ENCODE data around the gene TBL1XR1.
"Not testable (repeated sequence)": the region's sequence is repeated elsewhere in the genome, so short reads cannot be mapped to it uniquely, and the experiment has no call there.

Gene TBL1XR1

DNA sequence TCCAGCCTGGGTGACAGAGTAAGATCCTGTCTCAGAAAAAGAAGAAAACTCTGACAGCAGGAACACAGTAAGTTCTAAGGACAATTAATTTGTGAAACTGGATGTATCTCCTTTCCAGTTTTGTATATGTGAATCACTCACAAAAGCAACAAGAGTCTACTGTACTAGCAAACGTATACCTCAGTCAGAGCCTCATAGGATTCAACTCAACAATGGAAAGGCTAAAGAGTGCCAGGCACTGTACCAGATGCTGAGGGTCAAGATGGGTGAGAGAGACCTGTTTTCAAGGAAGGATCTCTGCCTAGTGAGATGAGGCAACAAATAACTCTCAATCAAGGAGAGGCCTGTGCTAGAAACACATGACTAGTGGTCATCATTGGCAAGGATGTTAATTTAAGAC is 14.9 kb downstream of the TBL1XR1 start:
- TF ChIP-seq POLR2A (IDR thresholded peaks at IDR 0.05; ENCODE audit: low read depth, low read length) = no peak
- FAIRE-seq (no peak), DNase-seq (ENCODE audit: insufficient read length, low spot score) (no peak)

DNA sequence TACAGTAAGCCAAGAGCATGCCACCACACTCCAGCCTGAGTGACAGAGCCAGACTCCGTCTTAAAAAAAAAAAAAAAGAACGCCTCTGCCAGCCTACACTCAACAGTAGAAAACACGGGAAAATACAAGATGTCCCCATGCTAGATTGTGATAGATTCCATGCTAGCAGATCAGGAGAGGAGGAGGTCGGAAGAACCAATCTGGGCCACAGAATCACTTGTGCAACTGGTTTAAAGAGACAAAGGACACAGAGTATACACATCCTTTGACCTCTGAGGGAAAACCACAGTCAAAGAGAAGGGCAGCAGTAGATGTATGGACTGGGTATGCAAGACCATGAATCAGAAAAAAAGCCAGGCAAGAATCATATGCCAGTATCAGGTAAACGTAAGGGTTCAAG is 15.9 kb downstream of the TBL1XR1 start:
- TF ChIP-seq POLR2A (IDR thresholded peaks at IDR 0.05; ENCODE audit: low read depth, low read length) = no peak
- FAIRE-seq (no peak), DNase-seq (ENCODE audit: insufficient read length, low spot score) (no peak)

DNA sequence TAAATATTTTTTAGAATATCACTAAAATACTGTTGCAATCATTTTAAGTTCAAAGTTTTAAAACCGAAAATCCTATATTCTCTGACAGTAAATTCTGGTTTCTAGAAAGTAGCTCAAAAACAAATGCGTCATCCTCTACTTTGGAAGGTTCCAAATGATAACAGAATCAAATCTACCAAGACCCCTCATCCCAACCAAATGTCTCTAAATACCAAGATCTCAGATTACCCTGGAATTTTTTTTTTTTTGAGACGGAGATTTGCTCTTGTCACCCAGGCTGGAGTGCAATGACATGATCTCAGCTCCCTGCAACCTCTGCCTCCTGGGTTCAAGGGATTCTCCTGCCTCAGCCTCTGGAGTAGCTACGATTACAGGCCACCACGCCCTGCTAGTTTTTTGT is 16.8 kb downstream of the TBL1XR1 start:
- no peak for FAIRE-seq
- no peak for TF ChIP-seq POLR2A (IDR thresholded peaks at IDR 0.05; ENCODE audit: low read depth, low read length)
- no peak for DNase-seq (ENCODE audit: insufficient read length, low spot score)

DNA sequence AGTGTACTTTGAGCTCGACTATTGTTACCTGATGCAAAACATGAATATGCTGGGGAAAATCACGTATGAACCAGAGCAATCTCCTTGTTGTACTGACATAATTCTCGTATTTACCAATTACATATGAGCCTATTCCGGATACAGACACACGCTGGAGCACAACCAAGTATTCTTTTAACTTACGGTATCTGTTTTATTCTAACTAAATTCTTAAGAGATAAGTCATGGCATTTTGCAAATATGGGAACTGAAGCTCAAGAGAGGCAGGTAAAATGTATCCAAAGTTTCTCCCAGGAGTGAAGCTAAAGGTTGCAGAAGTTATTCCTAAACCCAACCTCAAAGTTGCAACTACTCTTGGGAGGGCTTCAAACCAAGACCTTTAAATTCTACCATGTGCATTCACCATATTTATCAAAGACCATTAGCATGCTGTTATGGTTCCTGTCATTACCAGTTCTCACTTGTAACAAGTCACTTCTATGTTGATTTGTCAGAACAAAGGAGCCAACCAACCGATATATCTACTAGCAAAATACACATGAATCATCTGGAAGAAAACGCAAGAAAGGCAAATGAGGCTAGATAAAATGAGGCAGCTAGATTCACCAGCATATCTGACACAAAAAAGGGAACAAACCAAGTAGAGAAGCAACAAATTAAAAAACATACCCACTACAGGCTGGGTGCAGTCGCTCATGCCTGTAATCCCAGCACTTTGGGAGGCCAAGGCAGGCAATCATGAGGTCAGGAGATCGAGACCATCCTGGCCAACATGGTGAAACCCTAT is 17.8 kb downstream of the TBL1XR1 start:
- no peak for DNase-seq (ENCODE audit: insufficient read length, low spot score)
- no peak for TF ChIP-seq POLR2A (IDR thresholded peaks at IDR 0.05; ENCODE audit: low read depth, low read length)
- FAIRE-seq = peak; percentile 53

DNA sequence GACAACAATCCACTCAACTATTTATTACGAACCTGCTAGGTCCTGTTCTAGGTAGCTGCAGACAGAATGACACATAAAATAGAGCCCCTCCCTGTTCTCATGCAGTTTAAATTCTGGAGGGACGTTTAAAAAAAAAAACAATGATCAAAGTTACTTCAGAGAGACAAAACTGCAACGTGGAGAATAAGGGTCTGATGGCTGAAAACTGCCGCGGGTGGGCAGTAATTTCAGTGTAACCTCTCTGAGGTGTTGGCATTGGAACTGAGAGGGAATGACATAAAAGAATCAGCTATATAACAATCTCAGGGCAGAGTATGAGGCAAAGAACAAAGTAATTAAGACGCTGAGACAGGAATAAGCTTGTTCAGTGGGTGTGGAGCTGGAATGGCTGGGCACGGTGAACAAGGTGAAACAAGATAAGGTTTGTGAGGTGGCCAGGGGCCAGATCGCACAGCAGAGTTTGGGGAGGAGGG is 19.5 kb downstream of the TBL1XR1 start:
- FAIRE-seq = no peak
- no peak for DNase-seq (ENCODE audit: insufficient read length, low spot score)
- TF ChIP-seq POLR2A (IDR thresholded peaks at IDR 0.05; ENCODE audit: low read depth, low read length) = no peak

DNA sequence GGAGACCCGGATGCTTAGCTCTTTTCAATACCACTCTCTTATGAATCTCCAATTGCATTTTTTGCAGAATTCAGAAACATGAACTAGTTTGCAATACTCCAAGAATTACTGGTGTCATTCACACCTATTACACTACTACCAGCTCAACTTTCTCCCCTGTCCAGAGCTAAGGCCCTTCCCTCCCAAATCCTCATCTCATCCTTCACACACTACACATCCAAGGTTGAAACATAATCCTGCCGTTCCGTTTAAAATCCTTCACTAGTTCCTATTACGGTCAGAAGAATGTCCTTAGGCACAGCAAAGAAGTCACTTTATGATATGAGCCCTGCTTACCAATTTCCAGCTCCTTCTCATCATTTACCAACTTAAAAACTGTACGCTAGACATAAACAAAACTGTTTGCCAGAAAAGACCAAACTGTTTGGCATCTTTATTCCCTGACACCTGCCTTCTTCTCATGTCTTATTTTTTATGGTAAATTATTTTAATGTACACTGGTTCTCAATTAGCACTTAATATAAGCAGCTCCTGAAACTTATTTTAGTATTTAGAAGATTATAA is 22.6 kb downstream of the TBL1XR1 start:
- no peak for DNase-seq (ENCODE audit: insufficient read length, low spot score)
- no peak for TF ChIP-seq POLR2A (IDR thresholded peaks at IDR 0.05; ENCODE audit: low read depth, low read length)
- FAIRE-seq = no peak

DNA sequence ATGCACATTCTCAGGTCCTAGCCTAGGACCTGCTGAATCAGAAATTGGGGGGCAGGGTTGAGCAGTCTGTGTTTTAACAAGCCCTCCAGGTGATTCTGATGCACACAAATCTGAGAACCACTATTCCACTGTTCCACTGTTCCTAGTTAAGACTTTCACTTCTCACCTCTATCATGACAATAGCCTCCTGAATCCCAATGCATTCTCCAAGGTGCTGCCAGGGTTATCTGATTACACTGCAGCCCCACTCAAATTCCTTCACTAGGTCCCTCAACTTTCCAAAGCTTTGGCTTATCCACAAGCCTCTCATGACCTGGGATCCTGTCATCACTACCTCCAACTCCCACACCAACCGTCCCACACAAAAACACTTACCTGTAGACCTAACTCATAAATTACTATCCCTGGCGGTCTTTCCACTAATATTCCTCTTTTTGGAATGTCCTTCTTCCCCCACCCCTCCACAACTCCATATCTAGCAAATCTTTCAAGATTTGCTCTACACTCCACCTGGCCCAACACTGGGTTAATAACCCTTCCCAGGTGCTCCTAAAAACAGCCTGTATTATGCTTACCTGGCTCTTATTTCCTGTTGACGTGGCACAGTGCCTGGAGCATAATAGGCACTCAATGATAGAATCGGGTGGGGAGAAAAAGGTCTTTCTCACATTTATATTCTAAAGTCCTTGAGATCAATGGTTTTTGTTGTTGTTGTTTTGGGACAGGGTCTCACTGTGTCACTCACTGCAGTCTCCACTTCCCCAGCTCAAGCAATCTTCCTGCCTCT is 27.2 kb downstream of the TBL1XR1 start:
- no peak for TF ChIP-seq POLR2A (IDR thresholded peaks at IDR 0.05; ENCODE audit: low read depth, low read length)
- FAIRE-seq = no peak

DNA sequence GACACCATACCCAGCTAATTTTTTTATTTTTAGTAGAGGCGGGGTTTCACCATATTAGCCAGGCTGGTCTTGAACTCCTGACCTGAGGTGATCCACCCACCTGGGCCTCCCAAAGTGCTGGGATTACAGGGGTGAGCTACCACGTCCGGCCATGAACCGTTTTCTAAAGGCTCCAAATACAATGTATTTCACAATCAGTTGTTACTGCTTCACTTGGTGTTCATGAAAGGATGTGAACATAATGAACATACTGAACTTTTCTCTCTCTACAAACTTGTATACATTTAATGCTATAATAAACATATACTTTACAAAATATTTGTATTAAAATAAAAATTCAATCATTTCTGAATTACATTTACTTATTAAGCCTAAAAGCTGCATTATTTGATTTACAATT is 28.9 kb downstream of the TBL1XR1 start:
- no peak for DNase-seq (ENCODE audit: insufficient read length, low spot score)
- FAIRE-seq = no peak
- no peak for TF ChIP-seq POLR2A (IDR thresholded peaks at IDR 0.05; ENCODE audit: low read depth, low read length)

More for the DNA sequence above, 27.2 kb downstream of the TBL1XR1 start:
- DNase-seq (ENCODE audit: insufficient read length, low spot score) = no peak

DNA sequence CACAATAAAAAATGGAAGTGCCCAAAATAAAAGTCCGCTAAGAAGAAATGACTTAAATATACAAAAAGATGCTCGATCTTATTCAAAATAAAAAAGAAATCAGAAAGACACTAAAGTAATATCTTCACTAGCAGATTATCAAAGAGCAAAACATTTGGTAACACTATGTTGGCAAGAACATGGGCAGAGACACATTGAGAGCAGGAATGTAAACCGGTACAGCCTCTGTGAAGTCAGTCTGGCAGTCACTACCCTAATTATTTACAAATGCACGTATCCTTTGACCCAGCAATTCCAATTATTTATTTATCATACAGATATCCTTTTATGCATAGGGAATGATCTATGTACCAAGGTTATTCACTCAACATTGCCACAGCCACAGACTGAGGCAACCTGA is 34.5 kb downstream of the TBL1XR1 start:
- TF ChIP-seq POLR2A (IDR thresholded peaks at IDR 0.05; ENCODE audit: low read depth, low read length) = no peak
- FAIRE-seq (no peak), DNase-seq (ENCODE audit: insufficient read length, low spot score) (no peak)

DNA sequence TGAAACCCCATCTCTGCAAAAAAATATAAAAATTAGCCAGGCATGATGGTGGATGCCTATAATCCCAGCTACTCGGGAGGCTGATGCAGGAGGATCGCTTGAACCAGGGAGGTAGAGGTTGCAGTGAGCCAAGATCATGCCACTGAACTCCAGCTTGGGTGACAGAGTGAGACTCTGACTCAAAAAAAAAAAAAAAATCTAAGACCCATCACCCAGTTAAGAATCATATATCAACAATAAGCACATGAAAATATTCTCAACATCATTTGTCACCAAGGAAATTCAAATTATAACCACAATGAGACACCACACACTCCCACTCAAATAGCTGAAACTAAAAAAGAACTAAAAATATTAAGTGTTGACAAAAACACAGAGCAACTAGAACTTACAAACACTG is 35.7 kb downstream of the TBL1XR1 start:
- DNase-seq (ENCODE audit: insufficient read length, low spot score); FAIRE-seq: not testable (repeated sequence)

DNA sequence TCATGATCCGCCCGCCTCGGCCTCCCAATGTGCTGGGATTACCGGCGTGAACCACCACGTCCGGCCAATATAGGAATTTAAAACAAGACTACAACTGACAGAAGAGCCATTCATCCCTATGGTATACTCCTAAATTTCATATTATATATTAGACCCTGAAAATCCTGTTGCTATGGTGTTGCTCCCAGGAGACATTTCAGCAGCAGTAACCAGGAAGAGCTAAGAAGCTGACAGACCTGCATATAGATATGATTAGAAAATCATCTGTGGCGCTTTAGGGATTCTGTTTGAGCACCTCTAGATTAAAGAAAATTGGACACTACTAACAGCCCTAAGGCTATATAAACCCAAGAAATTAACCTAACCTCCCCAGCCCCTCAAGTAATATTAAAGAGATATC is 38.8 kb downstream of the TBL1XR1 start:
- no peak for TF ChIP-seq POLR2A (IDR thresholded peaks at IDR 0.05; ENCODE audit: low read depth, low read length)
- no peak for DNase-seq (ENCODE audit: insufficient read length, low spot score)
- FAIRE-seq = no peak

DNA sequence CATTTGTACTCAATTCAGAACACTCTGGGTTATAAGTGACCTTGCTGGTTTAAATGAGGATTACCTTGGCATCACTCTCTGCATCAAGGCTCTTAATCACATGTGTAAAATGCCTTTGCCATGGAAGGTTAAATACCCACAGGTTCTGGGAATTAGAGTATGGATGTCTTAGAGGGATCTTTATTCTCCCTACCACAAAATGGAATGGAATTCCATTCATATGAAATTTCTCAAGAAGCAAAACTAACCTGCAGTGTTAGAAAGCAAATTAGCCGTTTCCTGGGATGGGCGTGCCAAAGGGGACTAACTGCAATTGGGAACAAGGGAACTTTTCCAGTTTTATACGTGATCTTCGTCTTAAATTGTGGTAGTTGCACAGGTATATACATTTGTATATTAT is 39.8 kb downstream of the TBL1XR1 start:
- DNase-seq (ENCODE audit: insufficient read length, low spot score) (no peak), FAIRE-seq (no peak)
- TF ChIP-seq POLR2A (IDR thresholded peaks at IDR 0.05; ENCODE audit: low read depth, low read length) = no peak

DNA sequence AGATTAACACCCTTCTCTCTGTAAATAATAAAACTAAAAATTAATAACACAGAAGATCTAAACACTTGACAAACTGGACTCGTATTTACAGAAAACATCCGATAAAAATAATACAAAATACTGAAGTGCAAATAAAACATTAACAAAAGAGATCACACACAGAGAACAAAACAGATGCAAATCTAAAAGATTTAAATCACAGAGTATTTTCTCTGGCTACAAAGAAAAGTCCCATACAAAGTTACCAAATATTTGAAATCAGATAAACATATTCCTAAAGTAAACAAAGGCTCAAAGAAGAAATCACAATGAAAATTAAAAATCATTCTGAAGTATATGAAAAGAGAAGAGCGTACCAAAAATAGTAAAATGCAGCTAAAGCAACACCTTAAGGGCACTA is 42.5 kb downstream of the TBL1XR1 start:
- TF ChIP-seq POLR2A (IDR thresholded peaks at IDR 0.05; ENCODE audit: low read depth, low read length) = no peak
- FAIRE-seq = no peak
- DNase-seq (ENCODE audit: insufficient read length, low spot score) = no peak

DNA sequence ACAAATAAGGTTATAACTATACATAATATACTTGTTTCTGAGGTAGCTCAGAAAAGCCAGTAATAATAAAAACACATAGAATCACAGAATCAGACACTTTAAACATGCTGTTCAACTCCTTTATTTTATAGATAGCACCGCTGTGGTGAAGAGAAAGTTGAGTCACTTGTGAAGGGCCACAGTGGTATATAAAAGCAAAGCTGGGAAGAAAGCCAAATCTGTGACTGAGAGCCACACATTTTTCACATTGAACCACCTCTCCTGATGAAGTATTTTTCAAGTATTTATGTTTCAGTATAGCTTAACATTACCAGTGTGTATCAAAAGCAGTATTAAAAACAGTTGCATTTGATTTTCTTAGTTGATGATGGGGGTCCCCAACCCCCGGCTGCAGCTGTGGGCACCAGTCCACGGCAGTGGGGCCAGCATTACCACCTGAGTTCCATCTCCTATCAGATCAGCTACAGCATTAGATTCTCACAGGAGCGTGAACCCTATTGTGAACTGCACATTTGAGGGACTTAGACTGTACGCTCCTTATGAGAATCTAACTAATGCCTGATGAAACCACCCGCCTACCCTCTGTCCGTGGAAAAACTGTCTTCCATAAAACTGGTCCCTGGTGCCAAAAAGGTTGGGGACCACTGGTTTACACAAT is 46.2 kb downstream of the TBL1XR1 start:
- FAIRE-seq (peak; percentile 90), DNase-seq (ENCODE audit: insufficient read length, low spot score) (peak; percentile 40)
- TF ChIP-seq POLR2A (IDR thresholded peaks at IDR 0.05; ENCODE audit: low read depth, low read length) = no peak
